Measurements from ENCODE around the gene CLEC9A.

DNA sequence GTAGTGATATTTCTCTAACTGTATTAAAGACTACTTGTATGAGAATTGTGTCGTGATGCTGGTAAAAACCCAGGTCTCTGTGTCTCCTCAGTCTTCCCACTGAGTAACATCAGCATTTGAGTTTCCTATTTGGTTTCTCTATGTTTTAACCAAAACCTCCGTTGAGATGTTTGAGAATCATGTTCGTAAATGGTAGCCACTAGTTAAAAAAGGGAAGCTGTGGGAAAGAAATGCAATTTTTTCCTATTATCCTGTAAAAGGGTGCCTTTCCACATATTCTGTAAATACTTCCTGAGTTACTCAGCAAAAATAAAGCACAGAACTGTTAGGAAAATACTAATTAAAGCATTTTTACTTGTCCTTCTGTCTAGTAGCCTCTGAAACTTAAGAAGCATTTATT lies 38.6 kb upstream of the CLEC9A start:
- TF ChIP-seq CTCF (IDR thresholded peaks at IDR 0.05): no peak
- no peak for TF ChIP-seq POLR2A (IDR thresholded peaks at IDR 0.05)
